ENCODE data around the gene CYP2W1. TPM values are rescaled to one million over a fixed set of nuclear protein-coding genes. Genes with fewer than 3 reads are reported as not detected.

Gene CYP2W1
- total RNA-seq, 2 donors from 2014 or later = not detected

DNA sequence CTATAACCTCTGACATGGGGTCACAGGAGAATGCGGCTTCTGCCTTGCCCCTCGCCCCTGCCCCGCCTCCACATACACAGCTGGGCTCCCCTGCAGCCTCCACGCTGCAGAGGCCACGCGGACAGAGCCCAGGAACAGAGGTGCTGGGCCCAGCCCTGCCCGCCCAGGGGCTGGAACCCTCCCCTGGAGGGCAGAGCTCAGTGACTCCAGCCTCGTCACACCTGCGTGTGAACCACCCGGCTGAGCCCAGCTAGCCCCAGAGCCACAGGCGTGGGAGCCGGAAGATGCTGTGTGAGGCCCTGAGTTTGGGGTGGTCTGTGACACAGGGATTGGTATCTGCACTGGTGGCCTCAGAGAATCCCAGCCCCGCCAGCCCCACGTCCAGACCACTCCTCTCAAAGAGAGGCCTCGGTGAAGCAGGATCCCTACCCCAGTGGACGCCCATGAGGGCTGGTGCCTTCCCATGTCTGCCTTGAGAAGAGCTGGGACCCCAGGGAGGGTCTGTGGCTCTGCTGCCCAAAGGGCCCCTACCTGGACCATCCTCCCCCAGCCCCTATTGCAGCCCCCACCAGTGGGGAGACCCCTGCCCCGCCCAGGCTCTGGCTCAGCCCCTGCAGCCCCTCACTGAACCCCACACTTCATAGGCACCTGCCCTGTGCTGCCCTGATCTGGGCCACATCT, 20.4 kb upstream of the CYP2W1 start:
- DNase-seq (ENCODE audit: low spot score) = peak; percentile 67
- intact Hi-C loops (cut with DNase I) = no loop called here

DNA sequence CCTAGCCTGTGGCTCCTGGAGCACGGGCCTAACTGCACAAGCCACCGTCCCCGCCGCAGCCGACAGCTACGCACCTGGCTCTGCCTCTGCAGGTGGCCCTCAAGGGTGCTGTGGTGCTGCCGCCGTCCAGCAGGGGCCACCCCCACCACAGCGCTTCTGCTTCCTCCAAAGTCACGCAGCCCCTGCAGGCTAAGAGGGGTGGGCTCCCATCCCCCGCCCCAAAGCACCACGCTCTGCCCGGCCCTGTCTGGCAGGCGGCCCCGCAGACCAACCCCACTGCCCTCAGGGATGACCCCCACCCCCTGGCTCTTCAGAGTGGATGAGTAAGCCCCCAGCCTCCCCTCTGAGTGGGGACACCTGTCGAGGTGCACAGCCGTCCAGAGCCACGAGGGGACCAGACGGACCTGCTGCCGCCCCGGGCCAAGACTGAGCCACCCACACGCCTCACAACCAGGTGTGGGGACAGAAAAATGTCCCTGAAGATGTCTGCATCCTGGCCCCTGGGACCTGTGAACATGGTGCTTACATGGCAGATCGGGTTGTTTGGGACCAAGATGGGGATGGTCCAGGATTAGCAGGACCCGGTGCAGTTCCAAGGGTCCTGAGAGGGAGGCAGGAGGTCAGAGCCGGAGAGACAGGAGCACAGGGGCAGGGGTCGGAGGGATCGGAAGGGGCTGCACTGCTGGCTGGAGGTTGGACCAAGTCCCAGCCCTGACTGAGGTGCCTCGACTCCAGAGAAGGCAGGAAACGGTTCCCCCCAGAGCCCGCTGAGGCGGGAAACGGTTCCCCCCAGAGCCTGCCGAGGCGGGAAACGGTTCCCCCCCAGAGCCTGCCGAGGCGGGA, 19.5 kb upstream of the CYP2W1 start:
- peak; percentile 78 for DNase-seq (ENCODE audit: low spot score)
- intact Hi-C loops (cut with DNase I) = no loop called here

DNA sequence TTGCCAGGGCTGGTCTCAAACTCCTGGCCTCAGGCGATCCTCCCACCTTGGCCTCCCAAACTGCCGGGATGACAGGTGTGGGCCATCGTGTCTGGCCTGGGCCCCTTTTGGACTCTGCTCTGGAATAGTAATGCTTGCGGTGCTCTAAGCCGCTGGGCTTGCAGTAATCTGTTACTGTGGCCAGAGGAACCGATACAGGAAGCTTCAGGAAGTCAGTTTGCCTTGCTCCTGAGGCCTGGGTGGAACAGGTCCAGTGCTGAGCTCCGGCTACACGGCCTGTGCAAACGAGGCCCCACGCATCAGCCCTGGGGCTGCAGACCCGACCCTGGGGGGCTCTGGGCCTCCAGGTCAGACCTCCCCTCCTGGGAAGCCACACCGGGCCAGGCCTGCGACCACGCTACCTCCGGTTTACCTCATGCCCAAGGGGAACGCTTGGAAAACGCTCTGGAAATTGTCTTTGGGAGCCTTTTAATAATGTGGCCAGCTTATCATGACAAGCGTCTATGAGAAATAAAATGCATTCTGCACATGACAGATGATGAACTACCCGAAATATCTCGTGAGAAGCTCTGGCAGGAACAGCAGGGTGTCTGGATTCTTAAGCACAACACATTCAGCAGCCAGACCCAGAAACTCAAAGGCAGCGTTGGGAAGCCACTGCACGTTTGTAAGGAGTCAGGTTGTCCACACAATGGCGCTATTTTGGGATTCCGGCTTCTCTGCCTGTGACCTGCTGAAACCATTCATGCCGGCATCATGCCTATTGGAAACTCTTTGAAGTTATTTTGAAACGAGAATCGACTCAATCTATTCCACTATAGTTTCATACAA, 18.4 kb upstream of the CYP2W1 start:
- intact Hi-C loops (cut with DNase I) = no loop called here
- peak; percentile 80 for DNase-seq (ENCODE audit: low spot score)

DNA sequence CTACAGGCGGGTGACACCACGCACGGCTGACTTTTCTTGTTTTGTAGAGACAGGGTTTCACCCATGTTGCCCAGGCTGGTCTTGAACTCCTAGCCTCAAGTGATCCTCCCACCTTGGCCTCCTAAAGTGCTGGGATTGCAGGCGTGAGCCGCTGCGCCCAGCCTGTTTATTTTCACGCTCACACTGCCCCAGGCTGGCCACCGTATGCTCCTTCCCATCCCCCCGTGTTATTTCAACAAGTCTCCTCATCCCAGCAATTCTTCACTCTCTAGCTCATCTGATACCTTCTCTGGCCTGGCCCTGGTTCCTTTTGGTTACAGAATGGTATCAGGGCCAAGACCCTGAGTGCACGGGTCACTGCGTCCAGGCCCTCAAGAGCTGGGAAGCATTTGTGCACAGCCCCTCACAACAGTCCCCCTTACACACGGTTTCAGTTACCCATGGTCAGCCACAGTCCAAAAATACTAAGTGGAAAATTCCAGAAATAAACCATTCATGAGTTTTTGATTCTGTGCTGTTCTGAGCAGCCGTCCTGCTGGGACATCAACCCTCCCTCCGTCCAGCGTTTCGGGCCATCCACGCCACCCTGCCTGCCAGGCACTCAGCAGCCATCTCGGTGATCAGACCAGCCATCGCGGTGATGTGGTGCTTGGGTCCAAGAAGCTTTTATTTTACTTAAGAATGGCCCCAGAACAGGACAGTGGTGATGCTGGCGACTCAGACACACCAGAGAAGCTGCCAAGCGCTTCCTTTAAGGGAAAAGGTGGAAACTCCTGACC, 16.5 kb upstream of the CYP2W1 start:
- DNase-seq (ENCODE audit: low spot score) = no peak
- intact Hi-C loops (cut with DNase I) = no loop called here

DNA sequence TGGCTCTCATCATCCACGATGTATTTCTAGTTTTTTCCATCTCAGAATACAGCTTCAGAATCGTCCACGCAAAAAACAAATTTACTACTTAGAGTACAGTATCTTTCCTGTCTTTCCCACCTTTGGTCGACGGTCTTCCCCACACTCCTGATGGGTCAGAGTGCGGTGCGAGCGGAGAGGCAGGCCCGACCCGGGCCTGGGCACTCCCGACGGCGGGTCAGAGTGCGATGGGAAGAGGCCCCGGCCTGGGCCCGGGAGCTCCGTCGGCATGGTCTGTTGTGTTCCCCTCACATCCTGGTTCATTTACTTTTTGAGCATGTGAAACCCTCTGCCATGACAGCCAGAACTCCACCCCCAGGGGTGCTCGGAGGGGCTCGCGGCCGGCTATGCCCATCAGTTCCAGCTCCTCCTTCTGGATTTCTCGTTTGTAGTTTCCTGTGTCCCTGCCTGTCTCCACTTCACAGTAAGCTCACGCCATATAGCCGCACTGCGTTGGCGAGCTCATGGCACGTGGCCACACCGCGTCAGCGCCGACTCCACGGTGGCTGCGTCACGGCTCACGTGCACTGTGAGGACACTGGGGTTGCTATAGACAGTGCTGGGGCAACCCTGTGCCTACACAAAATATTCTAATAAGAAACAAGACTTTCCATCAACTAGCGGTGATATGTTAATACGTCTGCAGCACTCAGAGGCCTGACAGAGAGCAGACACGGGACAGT, 15.5 kb upstream of the CYP2W1 start:
- no peak for DNase-seq (ENCODE audit: low spot score)
- intact Hi-C loops (cut with DNase I) = no loop called here

DNA sequence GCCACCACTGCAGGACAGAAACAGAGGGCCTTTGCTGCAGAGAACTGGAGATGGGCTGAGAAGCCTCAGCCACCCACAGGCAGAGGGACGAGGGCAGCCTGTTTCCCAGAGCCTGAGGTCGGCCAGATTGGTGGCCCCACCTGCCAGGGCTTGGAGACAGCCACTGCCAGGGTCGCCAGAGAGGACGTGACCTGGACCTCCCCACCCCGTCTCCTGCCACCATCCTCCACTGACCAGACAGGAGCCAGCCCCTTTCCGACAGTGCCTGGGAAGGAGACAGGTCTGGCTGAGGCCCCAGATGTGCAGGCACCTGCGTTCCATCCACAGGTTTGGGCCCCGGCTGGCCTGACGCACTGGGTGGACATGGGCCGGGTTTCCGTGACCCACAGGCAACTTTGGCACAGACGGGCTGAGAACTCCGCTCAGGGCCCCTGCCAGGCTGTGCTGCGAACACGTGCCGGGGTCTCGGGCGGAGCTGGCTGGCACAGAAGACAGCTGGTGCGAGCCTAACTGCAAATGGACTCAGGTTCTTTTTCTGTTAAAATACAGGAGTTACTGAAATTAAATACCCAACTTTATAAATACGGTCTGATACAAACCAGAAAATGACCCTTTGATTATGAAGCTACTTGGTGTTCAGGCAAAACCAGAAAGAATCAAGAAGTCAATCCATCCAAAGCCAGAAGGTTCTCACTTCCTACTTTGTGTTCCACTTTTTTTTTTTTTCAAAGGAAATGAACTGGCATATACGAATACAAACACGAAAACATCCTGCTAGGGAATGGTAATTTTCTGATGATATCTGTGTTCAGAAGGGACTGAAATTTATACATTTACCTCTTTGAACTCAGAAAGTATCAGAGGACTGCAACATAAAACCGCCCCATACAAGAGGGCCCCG, 14.5 kb upstream of the CYP2W1 start:
- DNase-seq (ENCODE audit: low spot score) = no peak

DNA sequence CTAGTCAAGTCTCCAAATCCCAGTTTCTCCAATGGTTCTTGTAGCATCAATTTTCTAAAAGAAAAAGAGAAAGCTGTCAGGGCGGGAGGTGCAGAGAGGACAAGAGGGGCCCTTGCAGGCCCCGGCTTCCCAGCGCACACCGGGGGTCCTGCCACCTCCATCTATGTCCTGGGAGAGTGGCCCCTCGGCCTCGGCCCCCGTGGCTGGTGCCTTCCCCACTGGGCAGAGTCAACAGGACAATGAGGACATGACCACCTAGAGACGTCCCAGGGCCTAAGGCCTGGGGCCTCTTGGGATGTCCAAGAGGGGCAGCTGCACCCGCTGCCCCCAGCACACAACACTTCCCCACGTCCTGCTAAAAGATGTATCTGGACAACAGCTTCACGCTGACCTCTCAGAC, 13.6 kb upstream of the CYP2W1 start:
- DNase-seq (ENCODE audit: low spot score) = no peak
- intact Hi-C loops (cut with DNase I) = no loop called here

More for the DNA sequence above, 14.5 kb upstream of the CYP2W1 start:
- intact Hi-C loops (cut with DNase I) = no loop called here

DNA sequence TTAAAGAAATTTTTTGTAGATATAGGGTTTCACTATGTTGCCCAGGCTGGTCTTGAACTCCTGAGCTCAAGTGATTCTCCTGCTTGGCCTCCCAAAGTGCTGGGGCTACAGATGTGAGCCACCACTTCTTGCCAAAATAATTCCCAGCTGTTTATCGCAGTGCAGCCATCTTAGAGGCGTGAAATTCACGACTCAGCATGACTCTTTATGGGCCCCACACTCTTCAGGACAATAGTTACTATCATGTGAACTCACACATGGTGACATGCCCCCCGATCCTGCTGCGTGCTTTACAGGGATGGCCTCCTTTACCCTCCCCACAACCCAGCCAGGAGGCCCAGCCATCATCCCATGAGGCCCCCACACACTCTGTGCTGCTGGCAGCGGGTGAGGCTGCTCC, 12.2 kb upstream of the CYP2W1 start:
- DNase-seq (ENCODE audit: low spot score) = no peak
- intact Hi-C loops (cut with DNase I) = no loop called here

DNA sequence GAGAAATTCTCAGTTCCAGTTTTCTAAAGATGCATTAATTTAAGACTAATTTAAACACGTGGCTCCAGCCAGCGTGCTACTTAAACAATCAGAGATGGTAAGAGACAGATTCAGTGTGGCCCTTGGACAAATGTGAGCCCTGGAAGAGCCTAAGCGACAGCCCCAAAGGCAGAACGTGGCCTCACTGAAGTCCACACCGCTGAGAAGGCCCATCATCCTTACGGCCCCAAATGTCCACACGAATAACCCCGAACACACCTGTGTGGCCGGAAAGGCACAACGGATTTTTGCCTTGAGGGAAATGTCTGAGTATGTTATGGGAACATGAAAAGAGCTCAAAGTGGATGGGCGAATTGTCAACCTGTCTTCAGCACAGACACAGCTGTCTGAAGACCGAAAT, 10.9 kb upstream of the CYP2W1 start:
- DNase-seq (ENCODE audit: low spot score) = no peak
- intact Hi-C loops (cut with DNase I) = no loop called here

DNA sequence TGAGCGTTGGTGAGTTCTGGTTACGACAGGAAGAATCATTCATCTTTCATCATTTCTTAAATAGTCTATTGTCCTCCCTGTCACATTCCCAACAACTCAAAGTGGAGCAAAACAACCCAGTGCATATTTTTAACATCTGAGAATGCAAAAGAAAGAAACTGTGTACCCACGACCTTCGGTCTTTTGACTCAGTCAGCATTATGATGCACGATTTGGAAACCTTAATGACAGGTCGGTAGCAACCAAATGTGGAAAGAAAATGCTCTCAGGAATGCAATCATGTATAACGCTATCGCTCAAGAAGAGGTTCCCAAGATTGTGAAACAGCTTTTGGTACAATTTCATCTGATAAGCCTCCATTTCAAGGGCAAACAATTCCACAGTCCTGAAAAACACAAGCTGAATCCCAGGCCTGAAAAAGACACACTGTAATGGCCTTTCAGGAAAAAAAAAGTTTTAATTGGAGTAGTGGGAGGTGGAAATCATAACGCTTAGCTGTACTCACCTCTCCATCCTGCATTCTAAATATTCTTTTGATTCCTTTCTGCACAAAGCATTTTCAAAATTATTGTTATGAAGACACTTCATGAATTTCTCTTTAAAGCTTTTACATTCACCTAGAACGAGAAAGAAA, 10.2 kb upstream of the CYP2W1 start:
- no peak for DNase-seq (ENCODE audit: low spot score)

DNA sequence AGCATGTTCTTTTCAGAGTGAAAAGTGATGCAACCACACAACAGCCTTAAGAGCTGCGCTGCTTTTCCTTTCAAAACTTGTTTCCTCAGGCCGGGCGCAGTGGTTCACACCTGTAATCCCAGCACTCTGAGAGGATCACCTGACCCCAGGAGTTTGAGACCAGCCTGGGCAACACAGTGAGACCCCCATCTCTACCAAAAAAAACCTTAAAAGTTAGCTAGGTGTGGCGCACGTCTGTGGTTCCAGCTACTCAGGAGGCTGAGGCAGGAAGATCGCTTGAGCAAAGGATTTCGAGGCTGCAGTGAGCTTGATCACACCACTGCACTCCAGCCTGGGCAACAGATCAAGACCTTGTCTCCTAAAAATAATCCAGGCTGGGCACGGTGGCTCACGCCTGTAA, 9.7 kb upstream of the CYP2W1 start:
- intact Hi-C loops (cut with DNase I) = no loop called here

More for the DNA sequence above, 10.2 kb upstream of the CYP2W1 start:
- intact Hi-C loops (cut with DNase I) = no loop called here

DNA sequence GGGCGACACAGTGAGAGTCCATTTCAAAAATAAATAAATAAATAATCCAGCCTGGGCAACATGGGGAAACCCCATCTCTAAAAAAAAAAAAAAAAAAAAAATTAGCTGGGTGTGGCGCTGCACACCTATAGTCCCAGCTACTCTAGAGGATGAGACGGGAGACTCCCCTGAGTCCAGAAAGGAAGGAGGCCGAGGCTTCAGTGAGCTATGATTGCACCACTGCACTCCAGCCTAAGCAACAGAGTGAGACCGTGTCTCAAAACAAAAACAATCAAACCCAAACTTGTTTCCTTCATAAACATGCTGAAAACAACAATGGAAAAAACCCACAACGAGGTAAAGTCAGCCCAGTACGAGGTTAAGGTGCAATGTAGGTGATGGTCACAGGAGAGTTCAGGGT, 8.8 kb upstream of the CYP2W1 start:
- DNase-seq (ENCODE audit: low spot score) = no peak
- intact Hi-C loops (cut with DNase I) = no loop called here

More for the DNA sequence above, 9.7 kb upstream of the CYP2W1 start:
- no peak for DNase-seq (ENCODE audit: low spot score)

DNA sequence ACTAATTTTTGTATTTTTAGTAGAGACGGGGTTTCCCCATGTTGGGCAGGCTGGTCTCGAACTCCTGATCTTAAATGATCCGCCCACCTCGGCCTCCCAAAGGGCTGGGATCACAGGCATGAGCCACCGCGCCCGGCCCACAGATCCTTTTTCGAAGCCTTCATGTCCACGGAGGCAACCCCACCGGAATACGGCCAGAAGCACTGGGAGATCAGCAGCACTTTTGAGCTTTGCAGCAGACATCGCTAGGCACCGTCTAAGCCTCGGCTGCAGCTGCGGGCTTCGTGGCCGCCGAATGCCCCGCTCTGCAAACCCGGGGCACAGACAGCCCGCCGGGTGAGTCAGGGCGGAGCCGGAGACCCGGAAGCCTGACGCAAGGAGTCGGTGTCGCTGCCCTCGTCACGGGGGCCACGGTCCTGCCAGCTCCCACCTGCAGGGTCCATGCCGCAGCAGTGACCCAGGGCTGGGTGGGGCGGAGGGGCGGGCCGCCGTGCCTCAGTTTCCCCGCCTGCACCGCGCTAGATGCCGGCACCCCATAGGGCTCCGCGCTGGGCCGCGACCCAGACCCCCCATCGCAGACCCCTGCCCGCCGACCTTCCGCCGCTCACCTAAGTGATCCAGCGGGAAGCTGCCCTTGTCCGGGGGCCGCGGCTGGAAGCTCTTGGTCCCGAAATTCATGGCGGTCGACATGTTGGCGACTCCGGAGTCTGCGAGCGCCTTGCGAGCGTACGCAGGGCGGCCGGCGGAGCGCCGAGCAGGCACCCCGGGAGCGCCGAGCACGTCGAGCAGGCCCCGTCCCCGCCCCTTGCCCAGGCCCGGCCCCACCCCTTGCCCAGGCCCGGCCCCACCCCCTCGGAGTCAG, 7.9 kb upstream of the CYP2W1 start, which contains the start of gene COX19:
COX19 (minus strand) TSS at position 730 of the 862 bp plus-strand sequence; CDS start at position 690, 40 bp downstream.
- DNase-seq (ENCODE audit: low spot score) = peak; percentile 98
- intact Hi-C loops (cut with DNase I) = no loop called here

DNA sequence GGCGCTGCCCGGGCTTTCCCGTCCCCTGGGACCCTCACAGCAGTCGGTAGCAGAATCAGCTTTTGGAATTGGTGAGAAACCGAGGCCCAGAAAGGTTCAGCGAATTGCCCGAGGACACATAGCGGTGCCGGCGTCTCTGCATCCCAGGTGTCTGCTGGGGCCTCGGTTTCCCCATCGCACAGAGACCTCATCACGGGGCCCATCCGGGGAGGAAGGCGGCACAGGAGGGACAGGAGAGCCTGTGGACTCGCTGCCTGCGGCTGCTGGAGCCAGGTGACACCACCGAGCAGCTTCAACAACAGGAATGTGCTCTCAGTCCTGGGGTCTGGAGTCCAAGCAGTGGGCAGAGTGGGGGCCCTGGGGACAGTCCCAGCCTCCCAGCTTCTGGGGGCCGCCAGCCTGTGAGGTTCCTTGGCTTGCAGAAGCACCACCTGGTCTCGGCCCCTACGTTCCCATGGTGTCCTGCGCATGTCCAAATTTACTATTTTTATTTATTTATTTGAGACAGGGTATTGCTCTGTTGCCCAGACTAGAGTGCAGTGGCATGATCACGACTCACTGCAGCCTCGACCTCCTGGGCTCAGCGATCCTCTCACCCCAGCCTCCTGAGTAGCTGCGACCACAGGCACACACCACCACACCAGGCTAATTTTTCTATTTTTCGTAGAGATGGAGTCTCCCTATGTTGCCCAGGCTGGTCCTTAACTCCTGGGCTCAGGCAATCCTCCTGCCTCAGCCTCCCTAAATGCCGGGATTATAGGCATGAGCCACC, 7.1 kb upstream of the CYP2W1 start:
- DNase-seq (ENCODE audit: low spot score) = no peak
- intact Hi-C loops (cut with DNase I) = no loop called here

DNA sequence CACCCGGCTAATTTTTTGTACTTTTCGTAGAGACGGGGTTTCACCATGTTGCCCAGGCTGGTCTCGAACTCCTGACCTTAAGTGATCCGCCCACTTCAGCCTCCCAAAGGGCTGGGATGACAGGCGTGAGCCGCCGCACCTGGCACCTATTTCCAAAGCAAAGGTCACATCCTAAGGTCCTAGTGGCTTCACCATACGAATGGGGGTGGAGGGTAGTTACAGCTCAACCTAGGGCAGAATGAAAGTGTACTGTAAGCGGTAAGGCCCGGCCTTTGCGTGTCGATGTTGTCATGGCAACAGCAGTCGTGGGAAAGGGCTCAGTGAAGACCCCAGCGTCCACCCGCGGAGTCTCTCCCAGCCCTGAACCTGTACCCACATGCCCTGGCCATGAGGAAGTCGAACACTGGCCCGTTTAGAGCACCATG, 6.1 kb upstream of the CYP2W1 start:
- DNase-seq (ENCODE audit: low spot score) = no peak
- intact Hi-C loops (cut with DNase I) = no loop called here

All from posterior vena cava (tissue), 2 donors.